Epithelial cell of proximal tubule (primary cell): Measurements from ENCODE around the gene CAMKMT. TPM values are rescaled to one million over a fixed set of nuclear protein-coding genes. Genes with fewer than 3 reads are reported as not detected.

Source experiments
- DNase-seq: peaks from one replicate; pipeline ENCODE4 v3.0.0-alpha.2; 2011; ENCODE audit warnings: low read depth
- H3K4me3 ChIP-seq: 2 replicates; pipeline ENCODE4 v1.5.1; 2011; ENCODE audit warnings: low read depth, mild to moderate bottlenecking, low read length
- CTCF ChIP-seq: conservative IDR thresholded peaks from 2 replicates; pipeline ENCODE4 v1.5.1; 2012; ENCODE audit warnings: low read depth, mild to moderate bottlenecking, low read length
- total RNA-seq: library from RNA; depleted of rRNA; stranded (reverse); fragments of >200 nt; gene quantifications from 2 replicates; pipeline ENCODE4 v1.2.3, GENCODE V29; 2015

The CAMKMT gene
- total RNA-seq, 1 donor from 2014 or later = 2.4 TPM

- TF ChIP-seq CTCF = no peak
- no peak for DNase-seq
- no peak overlapping the region for H3K4me3 ChIP-seq
Measured at GRCh38 chr2:44805401-44806235, 443.9 kb downstream of the CAMKMT start.

GRCh38 chr2:44807201-44808025 is 445.7 kb downstream of the CAMKMT start:
- no peak for TF ChIP-seq CTCF
- no peak overlapping the region for H3K4me3 ChIP-seq
- DNase-seq = no peak

GRCh38 chr2:44810892-44811530 is 449.3 kb downstream of the CAMKMT start:
- no peak for TF ChIP-seq CTCF
- H3K4me3 ChIP-seq = no peak overlapping the region
- DNase-seq = no peak

GRCh38 chr2:44813165-44813564 is 451.4 kb downstream of the CAMKMT start:
- no peak for TF ChIP-seq CTCF
- no peak for DNase-seq
- H3K4me3 ChIP-seq = no peak overlapping the region

- no peak for DNase-seq
- H3K4me3 ChIP-seq = no peak overlapping the region
- TF ChIP-seq CTCF = no peak
Measured at GRCh38 chr2:44813658-44814057, 451.9 kb downstream of the CAMKMT start.

GRCh38 chr2:44817256-44817655 is 455.5 kb downstream of the CAMKMT start:
- TF ChIP-seq CTCF = no peak
- no peak overlapping the region for H3K4me3 ChIP-seq
- no peak for DNase-seq
